ENCODE data around the gene GRID1.

DNA sequence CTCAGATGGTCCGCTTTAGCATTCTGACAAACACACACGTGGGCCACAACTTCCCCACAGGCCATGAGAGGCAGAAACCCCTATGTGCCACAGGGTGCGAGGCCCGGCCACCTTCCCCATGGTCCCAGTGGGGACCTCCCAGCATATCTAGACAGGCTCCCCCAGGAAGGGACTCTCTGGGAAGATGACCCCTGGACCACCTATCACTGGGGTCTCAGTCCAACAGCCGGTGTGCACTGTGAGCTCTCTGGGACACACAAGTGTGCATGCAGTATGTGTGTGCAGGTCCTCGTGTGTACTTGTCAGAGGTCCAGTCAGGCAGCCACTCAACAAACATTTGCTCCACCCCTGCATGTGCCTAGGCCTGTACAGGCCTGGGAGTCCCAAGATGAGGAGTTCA, 18.7 kb downstream of the GRID1 start:
- TF ChIP-seq SP2 (tag by site-specific recombination; IDR thresholded peaks at IDR 0.05) = no peak
- TF ChIP-seq ZNF24 (tag by site-specific recombination; IDR thresholded peaks at IDR 0.05) = no peak
